ENCODE data around the gene FUT3.

FUT3 gene

GRCh38 chr19:5825178-5825577 lies 26.1 kb downstream of the FUT3 start:
- DNase-seq (ENCODE audit: low read depth in 2 of 2), result no peak

- DNase-seq (ENCODE audit: low read depth in 2 of 2), result no peak
Observed at GRCh38 chr19:5824751-5825150, 26.5 kb downstream of the FUT3 start.

DNA sequence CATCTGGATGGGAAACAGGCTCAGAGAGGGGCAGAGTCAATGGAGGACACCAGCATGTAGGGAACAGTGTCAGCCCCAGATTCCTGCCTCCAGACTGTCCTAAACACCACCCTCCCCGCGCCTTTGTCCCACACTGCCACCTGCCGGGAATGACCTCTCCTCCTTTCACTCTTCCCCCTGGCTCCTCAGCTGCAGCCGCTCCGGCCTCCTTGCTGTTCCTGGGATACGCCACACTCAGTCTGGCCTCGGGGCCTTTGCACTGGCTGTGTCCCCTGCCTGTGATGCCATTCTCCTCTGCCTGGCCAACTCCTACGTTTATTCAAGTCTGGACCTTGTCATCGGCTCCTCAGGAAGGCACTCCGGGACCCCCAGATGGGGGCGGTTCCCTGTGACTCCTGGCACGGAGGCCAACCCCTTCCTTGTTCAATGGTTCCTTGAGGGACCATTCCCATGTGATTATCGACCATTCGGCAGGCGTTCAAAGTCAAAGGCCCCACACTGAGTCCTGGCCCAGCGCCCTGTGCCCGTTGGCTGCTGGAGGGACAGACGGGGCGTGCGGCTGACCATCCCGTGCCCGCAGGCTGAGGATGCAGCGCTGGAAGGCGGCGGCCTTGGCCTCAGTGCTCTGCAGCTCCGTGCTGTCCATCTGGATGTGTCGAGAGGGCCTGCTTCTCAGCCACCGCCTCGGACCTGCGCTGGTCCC lies 27.5 kb downstream of the FUT3 start:
- DNase-seq (ENCODE audit: low read depth in 2 of 2), result no peak

DNA sequence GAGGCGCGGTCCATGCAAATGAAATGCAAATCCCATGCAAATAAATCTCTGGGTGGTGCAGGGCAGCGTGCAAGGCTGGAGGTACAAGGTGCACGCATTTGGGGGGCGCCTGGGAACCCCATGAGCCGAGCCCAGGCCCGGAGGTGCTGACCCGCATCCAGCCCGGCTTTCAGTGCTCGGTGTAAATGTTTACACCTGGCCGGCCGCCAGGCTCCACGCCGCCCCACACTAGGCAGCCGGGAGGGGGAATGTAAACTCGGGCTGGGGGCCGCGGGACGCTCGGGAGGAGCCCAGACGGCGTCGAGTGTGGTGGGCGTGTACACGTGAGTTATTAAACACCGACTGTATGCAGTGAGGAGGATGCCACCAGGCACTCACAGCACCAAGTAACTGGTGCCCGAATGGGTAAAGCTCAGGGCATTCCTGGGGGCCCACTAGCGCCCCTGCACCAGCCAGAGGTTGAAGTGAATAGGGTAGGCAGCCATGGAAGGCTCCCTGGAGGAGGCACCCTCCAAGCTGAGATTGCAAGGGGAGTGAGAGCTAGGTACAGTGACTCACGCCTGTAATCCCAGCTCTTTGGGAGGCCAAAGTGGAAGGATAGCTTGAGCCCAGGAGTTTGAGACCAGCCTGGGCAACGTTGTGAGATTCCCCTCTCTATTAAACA lies 28.9 kb downstream of the FUT3 start:
- no peak for DNase-seq (ENCODE audit: low read depth in 2 of 2)

- no peak for DNase-seq (ENCODE audit: low read depth in 2 of 2)
Observed at GRCh38 chr19:5821521-5822180, 29.6 kb downstream of the FUT3 start.

- no peak for DNase-seq (ENCODE audit: low read depth in 2 of 2)
Observed at GRCh38 chr19:5820785-5821184, 30.5 kb downstream of the FUT3 start.

DNA sequence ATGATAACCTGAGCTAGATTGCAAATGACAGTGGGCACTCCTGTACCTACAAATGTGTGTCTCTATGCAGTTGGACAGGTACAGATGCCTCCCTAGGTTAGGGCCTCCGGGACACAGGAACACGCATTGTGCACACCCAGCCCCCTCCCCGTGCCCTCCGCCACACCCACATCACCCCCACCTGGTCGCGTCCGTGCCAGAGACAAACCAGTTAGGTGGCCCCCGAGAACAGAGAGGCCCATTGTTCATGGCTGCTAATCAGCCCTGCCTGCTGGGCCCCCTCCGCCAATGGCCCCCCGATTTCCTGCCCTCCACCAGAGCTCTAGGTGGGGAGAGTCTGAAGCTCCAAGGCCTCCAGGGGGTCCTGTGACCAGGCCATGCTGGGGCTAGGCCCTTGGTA lies 32.7 kb downstream of the FUT3 start:
- DNase-seq (ENCODE audit: low read depth in 2 of 2), result no peak

DNA sequence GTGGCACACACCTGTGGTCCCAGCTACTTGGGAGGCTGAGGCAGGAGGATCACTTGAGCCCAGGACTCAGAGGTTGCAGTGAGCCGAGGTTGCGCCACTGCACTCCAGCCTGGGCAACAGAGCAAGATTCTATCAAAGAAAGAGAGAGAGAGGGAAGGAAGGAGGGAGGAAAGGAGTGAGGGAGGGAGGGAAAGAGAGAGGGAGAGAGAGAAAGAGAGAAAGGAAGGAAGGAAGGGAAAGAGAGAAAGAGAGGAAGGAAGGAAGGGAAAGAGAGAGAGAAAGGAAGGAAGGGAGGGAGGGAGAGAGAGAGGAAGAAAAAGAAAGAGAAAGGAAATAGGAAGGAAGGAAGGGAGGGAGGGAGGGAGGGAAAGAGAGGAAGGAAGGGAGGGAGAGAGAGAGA lies 34.0 kb downstream of the FUT3 start:
- DNase-seq (ENCODE audit: low read depth in 2 of 2), result no peak

GRCh38 chr19:5814852-5815246 lies 36.4 kb downstream of the FUT3 start:
- DNase-seq (ENCODE audit: low read depth in 2 of 2), result no peak

DNA sequence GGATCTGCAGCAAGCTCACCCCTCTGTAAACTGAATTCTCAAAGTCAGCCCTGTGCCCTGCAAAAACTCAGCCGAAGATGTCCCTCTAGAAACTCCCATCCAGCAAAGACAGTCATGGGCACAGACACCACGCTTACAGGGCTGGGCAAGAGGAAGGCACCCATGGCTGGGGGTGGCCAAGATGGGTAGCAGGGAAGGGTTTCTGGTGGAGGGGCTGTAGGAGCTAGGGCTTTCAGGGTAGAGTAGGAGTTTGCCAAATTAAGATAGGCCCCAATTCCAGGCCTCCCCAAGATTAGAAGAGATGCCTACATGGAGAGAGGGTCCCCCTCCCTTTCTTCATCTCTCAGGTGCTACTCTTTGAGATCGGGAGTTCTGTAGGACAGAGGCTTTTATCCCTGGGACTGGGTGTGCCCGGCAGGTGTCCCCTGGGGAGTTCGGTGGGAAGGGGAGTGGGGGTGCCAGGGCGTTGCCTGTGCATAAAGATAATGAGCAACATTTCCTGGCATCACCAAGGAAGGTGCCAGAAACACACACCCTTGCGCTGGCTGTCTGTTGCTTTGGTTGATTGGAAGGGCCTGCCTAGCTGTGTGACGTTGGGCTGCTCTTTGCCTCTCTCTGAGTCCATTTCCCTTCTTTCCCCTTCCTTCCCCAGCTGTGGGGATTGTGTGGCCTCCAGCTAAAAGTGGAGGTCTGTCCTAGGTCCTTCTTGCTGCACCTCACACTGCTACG lies 37.0 kb downstream of the FUT3 start:
- DNase-seq (ENCODE audit: low read depth in 2 of 2), result no peak

DNA sequence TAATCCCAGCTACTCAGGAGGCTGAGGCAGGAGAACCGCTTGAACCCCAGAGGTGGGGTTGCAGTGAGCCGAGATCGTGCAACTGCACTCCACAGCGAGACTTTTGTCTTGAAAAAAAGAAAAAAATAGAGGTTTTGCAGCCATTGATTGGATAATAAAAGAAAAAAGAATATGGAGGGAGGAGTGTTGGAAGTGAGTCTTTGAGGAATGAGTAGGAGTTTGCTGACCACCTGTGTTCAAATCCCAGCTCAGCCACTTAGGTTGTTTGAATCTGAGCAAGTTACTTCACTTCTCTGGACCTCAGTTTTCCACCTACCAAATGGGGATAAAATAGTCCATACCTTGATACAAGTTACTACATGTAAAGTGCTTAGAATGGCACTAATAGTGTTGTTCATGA lies 40.1 kb downstream of the FUT3 start:
- DNase-seq (ENCODE audit: low read depth in 2 of 2), result no peak

- no peak for DNase-seq (ENCODE audit: low read depth in 2 of 2)
Observed at GRCh38 chr19:5809469-5809868, 41.8 kb downstream of the FUT3 start.

DNA sequence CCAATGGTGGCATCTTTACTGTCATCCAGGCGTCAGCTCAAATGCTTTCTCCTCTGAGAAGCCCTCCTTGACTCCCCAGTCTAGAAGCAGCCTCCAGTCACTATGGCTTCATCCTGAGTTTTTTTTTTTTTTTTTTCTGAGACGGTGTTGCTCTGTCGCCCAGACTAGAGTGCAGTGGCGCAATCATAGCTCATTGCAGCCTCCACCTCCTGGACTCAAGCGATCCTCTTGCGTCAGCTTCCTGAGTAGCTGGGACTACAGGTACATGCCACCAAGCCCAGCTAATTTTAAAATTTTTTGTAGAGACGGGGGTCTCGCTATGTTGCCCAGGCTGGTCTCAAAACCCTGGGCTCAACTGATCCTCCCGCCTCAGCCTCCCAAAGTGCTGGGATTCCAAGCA lies 42.2 kb downstream of the FUT3 start:
- DNase-seq (ENCODE audit: low read depth in 2 of 2), result no peak

DNA sequence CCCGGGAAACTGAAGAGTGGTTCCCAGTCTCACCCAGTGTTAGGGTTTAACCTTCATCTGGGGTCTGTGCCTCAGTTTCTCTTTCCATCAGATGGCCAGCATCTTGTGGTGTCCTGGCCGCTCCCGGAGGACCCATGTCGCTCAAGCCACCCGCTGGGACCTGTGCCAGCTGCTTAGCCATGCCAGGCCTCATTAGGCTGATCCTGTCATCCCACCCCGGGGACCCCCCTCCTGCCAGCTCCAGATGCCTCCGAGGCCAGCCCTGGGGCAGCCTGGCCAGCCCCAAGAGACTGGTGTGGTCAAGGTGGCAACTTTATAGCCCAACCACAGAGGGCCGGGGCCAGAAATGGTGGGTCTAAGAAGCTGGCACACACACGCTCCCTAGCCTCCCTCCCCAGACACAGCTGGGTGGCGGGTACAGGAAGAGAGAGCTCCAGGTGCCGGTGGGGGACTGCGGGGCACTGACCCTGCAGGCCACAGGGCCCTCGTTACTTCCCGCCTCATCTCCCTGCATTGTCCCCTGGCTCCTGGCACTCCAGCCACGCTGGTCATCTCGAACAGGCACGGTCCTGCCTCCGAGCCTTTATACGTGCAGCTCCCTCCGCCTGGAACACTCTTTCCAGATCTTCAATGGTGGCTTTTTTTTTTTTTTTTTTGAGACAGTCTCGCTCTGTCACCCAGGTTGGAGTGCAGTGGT lies 43.0 kb downstream of the FUT3 start:
- no peak for DNase-seq (ENCODE audit: low read depth in 2 of 2)

DNA sequence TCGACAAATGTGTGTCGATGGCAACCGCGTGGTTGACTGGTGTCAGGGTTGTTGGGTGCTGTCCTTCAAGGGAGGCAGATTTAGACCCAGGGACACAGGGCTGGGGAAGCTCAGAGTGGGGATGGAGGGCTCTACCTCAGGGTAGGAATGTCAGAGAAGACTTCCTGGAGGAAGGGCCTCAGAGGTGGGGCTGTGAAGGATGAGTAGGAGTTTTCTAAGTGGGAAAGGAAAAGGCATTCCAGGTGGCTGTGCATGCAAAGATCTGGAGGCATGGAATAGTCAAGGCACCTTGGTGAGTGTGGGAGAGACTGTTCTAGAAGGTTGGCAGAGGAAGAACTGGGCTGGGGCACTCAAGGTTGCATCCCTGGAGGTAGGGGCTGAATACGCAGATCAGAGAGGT lies 44.3 kb downstream of the FUT3 start:
- DNase-seq (ENCODE audit: low read depth in 2 of 2), result no peak

GRCh38 chr19:5806133-5806489 lies 45.1 kb downstream of the FUT3 start:
- no peak for DNase-seq (ENCODE audit: low read depth in 2 of 2)

DNA sequence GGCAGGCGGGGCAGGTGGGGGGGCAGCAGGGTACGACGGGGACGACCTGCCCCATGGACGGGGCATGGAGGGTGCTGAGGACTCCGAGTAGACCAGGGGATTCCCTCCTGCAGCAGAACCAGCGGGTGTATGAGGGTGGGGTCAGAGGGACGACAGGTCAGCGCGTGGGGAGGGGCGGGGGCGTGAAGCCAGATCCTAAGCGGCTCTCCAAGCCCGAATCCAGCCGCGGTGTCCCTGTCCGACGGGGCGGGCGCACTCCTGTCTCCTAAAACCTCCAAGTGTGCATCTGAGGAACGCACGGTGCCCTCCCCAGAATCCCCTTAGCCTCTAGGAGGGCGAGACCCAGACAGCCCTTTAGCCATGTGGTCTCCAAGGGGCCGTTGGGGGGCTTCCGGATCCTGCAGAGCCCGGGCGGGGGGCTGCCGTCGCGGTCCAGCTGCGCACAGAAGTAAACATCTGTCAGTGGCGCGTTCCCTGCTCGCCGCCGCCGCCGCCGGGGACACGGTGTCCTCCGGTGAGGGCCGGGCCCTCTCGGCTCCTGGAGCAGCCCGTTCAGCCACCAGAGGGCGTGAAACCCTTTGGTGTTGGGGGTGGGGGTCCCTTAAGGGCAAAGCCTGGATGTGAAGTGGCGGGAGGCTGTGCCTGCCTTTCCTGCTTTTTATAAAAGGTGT lies 45.7 kb downstream of the FUT3 start:
- DNase-seq (ENCODE audit: low read depth in 2 of 2), result peak in 1 of 2 donors; percentile 42

GRCh38 chr19:5804516-5805461 lies 46.5 kb downstream of the FUT3 start, which contains the start of gene NRTN:
Gene NRTN (plus strand): TSS chr19:5805067. CDS start chr19:5824166, 19,099 bp downstream.
- no peak for DNase-seq (ENCODE audit: low read depth in 2 of 2)

DNA sequence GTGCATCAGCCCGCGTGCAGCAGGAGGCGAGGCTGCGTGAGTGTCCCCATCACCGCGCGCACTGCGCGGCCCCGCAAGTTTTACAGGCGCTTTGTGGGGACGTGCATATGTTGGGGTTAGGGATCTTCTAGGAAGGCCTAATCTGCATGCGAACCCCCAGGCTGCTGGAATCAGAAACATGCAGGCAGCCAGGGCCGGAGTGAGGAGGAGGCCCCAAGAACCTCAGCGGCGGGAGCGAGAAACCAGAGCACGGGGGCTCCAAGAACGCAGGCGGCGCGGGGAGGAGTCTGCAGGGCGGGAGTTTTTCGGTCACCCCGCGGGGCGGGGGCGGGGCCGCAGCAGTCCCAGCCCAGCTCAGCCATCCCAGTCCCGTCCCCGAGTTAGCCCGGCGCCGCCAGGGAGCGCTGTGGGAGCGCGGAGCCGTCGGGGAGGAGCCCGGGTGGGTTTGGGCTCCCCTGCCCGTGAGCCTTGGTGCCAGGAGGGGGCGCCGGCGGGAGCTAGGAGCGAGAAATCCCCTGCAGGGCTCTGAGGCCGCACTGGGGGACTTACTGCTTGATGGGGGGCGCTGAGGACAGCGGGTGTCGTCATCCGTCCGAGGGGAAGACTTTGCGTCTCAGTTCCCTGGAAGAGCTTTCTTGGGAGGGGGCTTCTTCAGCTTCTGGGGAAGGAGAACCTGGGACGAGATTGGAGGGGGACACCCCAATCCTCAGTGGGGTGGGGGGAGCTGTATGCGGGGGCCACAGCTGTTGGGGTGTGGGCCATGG lies 47.3 kb downstream of the FUT3 start:
- DNase-seq (ENCODE audit: low read depth in 2 of 2), result peak; percentile 91 to 92

- DNase-seq (ENCODE audit: low read depth in 2 of 2), result no peak
Observed at GRCh38 chr19:5803441-5803751, 47.9 kb downstream of the FUT3 start.

Data from stimulated activated CD8-positive, alpha-beta memory T cell treated with anti-CD3 and anti-CD28 coated beads, Interleukin-15, amount 100 ng/mL, for 48 hours (primary cell).